Hematopoietic multipotent progenitor cell treated with erythropoietin and hydrocortisone succinate and interleukin-3 and kit ligand, for 8 days (in vitro differentiated cells): ENCODE data around the gene MRPS15.
"Not testable (repeated sequence)": the region's sequence is repeated elsewhere in the genome, so short reads cannot be mapped to it uniquely, and the experiment has no call there.

Experiments used
- DNase-seq: peaks from one replicate; pipeline ENCODE4 v3.0.0-alpha.2; 2015

MRPS15 gene

GRCh38 chr1:36463803-36464604, at the start of gene MRPS15:
Gene MRPS15, minus strand, starts transcription at chr1:36464384. Its CDS starts 109 bp downstream, at chr1:36464275.
- peak; percentile 97 for DNase-seq

GRCh38 chr1:36512842-36513241, 48.7 kb upstream of the MRPS15 start:
- DNase-seq: no peak

- DNase-seq: no peak
These were observed 47.9 kb upstream of the MRPS15 start for GRCh38 chr1:36511804-36512798.

- DNase-seq: not testable (repeated sequence)
These were observed 47.0 kb upstream of the MRPS15 start for GRCh38 chr1:36511220-36511619.

GRCh38 chr1:36510418-36510817, 46.2 kb upstream of the MRPS15 start:
- DNase-seq: no peak

- no peak for DNase-seq
These were observed 44.1 kb upstream of the MRPS15 start for GRCh38 chr1:36508257-36508656.

GRCh38 chr1:36506276-36506920, 42.2 kb upstream of the MRPS15 start:
- DNase-seq: no peak

- DNase-seq: no peak
These were observed 39.5 kb upstream of the MRPS15 start for GRCh38 chr1:36503733-36504132.

GRCh38 chr1:36503159-36503558, 39.0 kb upstream of the MRPS15 start:
- DNase-seq: no peak

GRCh38 chr1:36502616-36503015, 38.4 kb upstream of the MRPS15 start:
- DNase-seq: no peak

- not testable (repeated sequence) for DNase-seq
These were observed 37.7 kb upstream of the MRPS15 start for GRCh38 chr1:36501911-36502310.

GRCh38 chr1:36497207-36497606, 33.0 kb upstream of the MRPS15 start:
- DNase-seq: no peak

GRCh38 chr1:36494971-36495370, 30.8 kb upstream of the MRPS15 start:
- no peak for DNase-seq

- DNase-seq: no peak
These were observed 29.3 kb upstream of the MRPS15 start for GRCh38 chr1:36493524-36493923.

GRCh38 chr1:36492491-36492890, 28.3 kb upstream of the MRPS15 start:
- peak; percentile 73 for DNase-seq

GRCh38 chr1:36489258-36490051, 25.3 kb upstream of the MRPS15 start:
- DNase-seq: not testable (repeated sequence)

GRCh38 chr1:36487906-36488305, 23.7 kb upstream of the MRPS15 start:
- DNase-seq: no peak

- DNase-seq: not testable (repeated sequence)
These were observed 23.1 kb upstream of the MRPS15 start for GRCh38 chr1:36487336-36487725.

- DNase-seq: peak; percentile 33
These were observed 22.5 kb upstream of the MRPS15 start for GRCh38 chr1:36486439-36487335.

- DNase-seq: no peak
These were observed 21.9 kb upstream of the MRPS15 start for GRCh38 chr1:36486093-36486438.

- no peak for DNase-seq
These were observed 19.9 kb upstream of the MRPS15 start for GRCh38 chr1:36484099-36484498.
